ENCODE measurements around the gene TIMM21.

GRCh38 chr18:74186661-74187060 is 38.3 kb downstream of the TIMM21 start:
- no peak for TF ChIP-seq CTCF (IDR thresholded peaks at IDR 0.05; ENCODE audit: borderline replicate concordance, extremely low read depth, low read length, poor library complexity, severe bottlenecking)
- TF ChIP-seq EZH2 (IDR thresholded peaks at IDR 0.05; ENCODE audit: borderline replicate concordance, low read depth, low read length, severe bottlenecking): no peak

Data from DND-41 (cell line).